ENCODE measurements around the gene PIGO. TPM values are rescaled to one million over a fixed set of nuclear protein-coding genes. Genes with fewer than 3 reads are reported as not detected.

The PIGO gene
- total and polyA plus RNA-seq, 2 of the 4 experiments (the other 2 are of a cell fraction): 9.3 to 18.2 TPM

- in situ Hi-C loops (cut with MboI; ENCODE audit: low sequenced_read_pairs) (no loop called here), intact Hi-C loops (cut with micrococcal nuclease) (no loop called here), dilution Hi-C loops (cut with HindIII; ENCODE audit: low sequenced_read_pairs, unreplicated experiment) (no loop called here)
- Histone ChIP-seq H3K23ac (ENCODE audit: low read depth, low read length) (no peak overlapping the region), H3K9me3 (ENCODE audit: control insufficient read depth, insufficient read depth, low read length) (peaks cover 2% of the 10 kb centered on the region; the same call in 1 of the 2 replicates), H3K14ac (replicated peaks; ENCODE audit: low read depth, low read length) (no peak overlapping the region), H4K91ac (ENCODE audit: insufficient read depth, low read depth, low read length) (no peak overlapping the region), H4K20me1 (ENCODE audit: insufficient read depth, low read length) (no peaks in the 10 kb centered on the region), H3K4ac (ENCODE audit: low read depth, low read length) (no peak overlapping the region), H3K79me1 (ENCODE audit: low read depth in 1 of 2, low read length in 2 of 2) (no peaks in the 10 kb centered on the region), H2AK5ac (ENCODE audit: low read depth, low read length) (no peak overlapping the region), H2AK9ac (replicated peaks; ENCODE audit: low read depth, low read length, poor library complexity) (no peak overlapping the region), H2BK20ac (ENCODE audit: low read depth, low read length) (no peak overlapping the region), H3K4me2 (ENCODE audit: low read depth, low read length) (no peak overlapping the region), H2BK120ac (ENCODE audit: low read depth, low read length) (no peak overlapping the region), H3K56ac (ENCODE audit: extremely low read depth, insufficient read depth, low read length) (no peak overlapping the region), H3K27ac (ENCODE audit: insufficient read depth, low read length) (no peak overlapping the region), H3K27me3 (ENCODE audit: control insufficient read depth, insufficient read depth, low read length) (peaks cover 2% of the 10 kb centered on the region; the same call in 1 of the 2 replicates), H4K8ac (ENCODE audit: low read depth in 2 of 2, low read length in 2 of 2) (no peak overlapping the region), H3K4me3 (ENCODE audit: insufficient read depth, low read depth, low read length) (no peak overlapping the region), H3K18ac (ENCODE audit: low read depth, low read length) (no peak overlapping the region), H3K4me1 (ENCODE audit: control insufficient read depth, insufficient read depth, low read length) (no peaks in the 10 kb centered on the region), H4K5ac (ENCODE audit: low read depth, low read length) (no peak overlapping the region), H3K9me1 (ENCODE audit: insufficient read depth, low read length) (no peaks in the 10 kb centered on the region), H2BK15ac (ENCODE audit: low read depth, low read length) (no peak overlapping the region), H2AFZ (replicated peaks; ENCODE audit: low read length, poor library complexity) (no peak overlapping the region), H3K9ac (ENCODE audit: low read depth, low read length) (no peak overlapping the region), H2BK5ac (ENCODE audit: low read depth, low read length, poor library complexity, severe bottlenecking) (no peak overlapping the region), H3K36me3 (ENCODE audit: control insufficient read depth, insufficient read depth, low read length) (no peaks in the 10 kb centered on the region)
- POLR2A ChIA-PET (ENCODE audit: unreplicated experiment): no interaction called here
- WGBS, 2 experiments (ENCODE audit: extremely low coverage in 2 of 2, insufficient read length in 1 of 2): 20% methylated on average over 1 of the region's 6 CpGs; no CpG with 5 or more reads in 1 of the 2 experiments
- DNase-seq: no peak
- no peak for ATAC-seq (ENCODE audit: low read depth)
- no TSS peak for BruUV-seq (replicated peaks)
- CTCF ChIA-PET: no interaction called here
- TF ChIP-seq CHD1 (IDR thresholded peaks at IDR 0.05; ENCODE audit: low read depth, low read length): no peak
- TF ChIP-seq RAD21 (IDR thresholded peaks at IDR 0.05; ENCODE audit: low read length): no peak
- no peak for TF ChIP-seq MAFK (IDR thresholded peaks at IDR 0.05; ENCODE audit: low read depth, low read length)
- TF ChIP-seq MXI1 (IDR thresholded peaks at IDR 0.05; ENCODE audit: borderline replicate concordance, low read depth, low read length): no peak
- TF ChIP-seq SMC3 (IDR thresholded peaks at IDR 0.05; ENCODE audit: low read depth, low read length): no peak
- TF ChIP-seq BHLHE40 (IDR thresholded peaks at IDR 0.05; ENCODE audit: low read depth, low read length): no peak
- no peak for TF ChIP-seq MAZ (IDR thresholded peaks at IDR 0.05; ENCODE audit: borderline replicate concordance, low read depth, low read length)
- no peak for TF ChIP-seq RCOR1 (IDR thresholded peaks at IDR 0.05; ENCODE audit: insufficient replicate concordance, low read length)
- TF ChIP-seq FOS (IDR thresholded peaks at IDR 0.05; ENCODE audit: low read depth, low read length): no peak
- TF ChIP-seq RFX5 (IDR thresholded peaks at IDR 0.05; ENCODE audit: low read depth, low read length): no peak
Observed at GRCh38 chr9:35134920-35135319, 38.5 kb upstream of the PIGO start.
